Endothelial cell of umbilical vein (primary cell): ENCODE data around the gene STEAP1.
"Not testable (repeated sequence)": the region's sequence is repeated elsewhere in the genome, so short reads cannot be mapped to it uniquely, and the experiment has no call there.

Experiments
- CTCF ChIP-seq, 2 donors: IDR thresholded peaks; 1 replicate in 1 of 2; 2 replicates in 1 of 2; pipeline ENCODE4 v1.5.1; 2011; ENCODE audit warnings: low read length in 2 of 2, mild to moderate bottlenecking in 2 of 2, moderate library complexity in 2 of 2, control low read depth in 1 of 2, inconsistent platforms in 1 of 2, low read depth in 1 of 2; ENCODE audit not compliant: insufficient read depth in 1 of 2; ENCODE audit errors: extremely low read depth in 1 of 2
- POLR2A ChIP-seq: IDR thresholded peaks from 2 replicates; pipeline ENCODE4 v1.6.1; 2012; ENCODE audit warnings: low read depth, mild to moderate bottlenecking, control low read depth, low read length

GRCh38 chr7:90157761-90158350, 3.6 kb downstream of the STEAP1 start:
- TF ChIP-seq POLR2A; CTCF (IDR thresholded peaks at IDR 0.05; ENCODE audit: extremely low read depth in 1 of 2, insufficient read depth in 1 of 2, low read depth in 1 of 2, low read length in 2 of 2): not testable (repeated sequence)
